ENCODE data around the gene P2RY2.
"Not testable (repeated sequence)": the region's sequence is repeated elsewhere in the genome, so short reads cannot be mapped to it uniquely, and the experiment has no call there.

The P2RY2 gene

DNA sequence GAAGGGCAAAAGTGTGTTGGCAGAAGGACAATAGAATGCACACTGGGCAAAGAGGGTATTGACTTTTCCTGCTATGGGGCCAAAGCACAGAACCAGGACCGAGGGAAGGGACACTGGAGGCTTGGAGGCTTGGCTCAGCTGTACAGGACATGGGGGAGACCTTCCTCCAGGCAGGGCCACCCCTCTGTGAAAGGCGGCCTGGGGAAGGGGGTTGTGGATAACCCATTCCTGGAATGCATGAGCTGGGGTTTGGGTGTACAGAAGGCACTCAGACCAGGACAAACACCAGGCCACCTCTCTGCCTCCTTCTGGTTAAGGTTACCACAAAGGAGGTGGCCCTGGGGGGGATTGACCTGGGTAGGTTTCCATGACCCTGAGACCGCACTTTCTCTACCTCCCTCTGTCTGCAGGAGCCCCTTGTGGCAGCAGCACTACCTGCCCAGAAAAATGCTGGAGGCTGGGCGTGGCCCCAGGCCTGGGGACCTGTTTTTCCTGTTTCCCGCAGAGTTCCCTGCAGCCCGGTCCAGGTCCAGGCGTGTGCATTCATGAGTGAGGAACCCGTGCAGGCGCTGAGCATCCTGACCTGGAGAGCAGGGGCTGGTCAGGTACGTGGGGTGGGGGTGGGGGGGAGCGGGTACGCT is 9.6 kb downstream of the P2RY2 start:
- peak overlapping the region; percentile 26; the same call in 1 of the 2 replicates for H3K4me3 ChIP-seq (ENCODE audit: low read depth, low read length)
- TF ChIP-seq, protein P1, sequence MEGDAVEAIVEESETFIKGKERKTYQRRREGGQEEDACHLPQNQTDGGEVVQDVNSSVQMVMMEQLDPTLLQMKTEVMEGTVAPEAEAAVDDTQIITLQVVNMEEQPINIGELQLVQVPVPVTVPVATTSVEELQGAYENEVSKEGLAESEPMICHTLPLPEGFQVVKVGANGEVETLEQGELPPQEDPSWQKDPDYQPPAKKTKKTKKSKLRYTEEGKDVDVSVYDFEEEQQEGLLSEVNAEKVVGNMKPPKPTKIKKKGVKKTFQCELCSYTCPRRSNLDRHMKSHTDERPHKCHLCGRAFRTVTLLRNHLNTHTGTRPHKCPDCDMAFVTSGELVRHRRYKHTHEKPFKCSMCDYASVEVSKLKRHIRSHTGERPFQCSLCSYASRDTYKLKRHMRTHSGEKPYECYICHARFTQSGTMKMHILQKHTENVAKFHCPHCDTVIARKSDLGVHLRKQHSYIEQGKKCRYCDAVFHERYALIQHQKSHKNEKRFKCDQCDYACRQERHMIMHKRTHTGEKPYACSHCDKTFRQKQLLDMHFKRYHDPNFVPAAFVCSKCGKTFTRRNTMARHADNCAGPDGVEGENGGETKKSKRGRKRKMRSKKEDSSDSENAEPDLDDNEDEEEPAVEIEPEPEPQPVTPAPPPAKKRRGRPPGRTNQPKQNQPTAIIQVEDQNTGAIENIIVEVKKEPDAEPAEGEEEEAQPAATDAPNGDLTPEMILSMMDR (IDR thresholded peaks at IDR 0.05; ENCODE audit: control insufficient read depth, extremely low read depth, insufficient read depth), result peak; percentile 41
- DNase-seq (ENCODE audit: low read depth), result peak; percentile 66

DNA sequence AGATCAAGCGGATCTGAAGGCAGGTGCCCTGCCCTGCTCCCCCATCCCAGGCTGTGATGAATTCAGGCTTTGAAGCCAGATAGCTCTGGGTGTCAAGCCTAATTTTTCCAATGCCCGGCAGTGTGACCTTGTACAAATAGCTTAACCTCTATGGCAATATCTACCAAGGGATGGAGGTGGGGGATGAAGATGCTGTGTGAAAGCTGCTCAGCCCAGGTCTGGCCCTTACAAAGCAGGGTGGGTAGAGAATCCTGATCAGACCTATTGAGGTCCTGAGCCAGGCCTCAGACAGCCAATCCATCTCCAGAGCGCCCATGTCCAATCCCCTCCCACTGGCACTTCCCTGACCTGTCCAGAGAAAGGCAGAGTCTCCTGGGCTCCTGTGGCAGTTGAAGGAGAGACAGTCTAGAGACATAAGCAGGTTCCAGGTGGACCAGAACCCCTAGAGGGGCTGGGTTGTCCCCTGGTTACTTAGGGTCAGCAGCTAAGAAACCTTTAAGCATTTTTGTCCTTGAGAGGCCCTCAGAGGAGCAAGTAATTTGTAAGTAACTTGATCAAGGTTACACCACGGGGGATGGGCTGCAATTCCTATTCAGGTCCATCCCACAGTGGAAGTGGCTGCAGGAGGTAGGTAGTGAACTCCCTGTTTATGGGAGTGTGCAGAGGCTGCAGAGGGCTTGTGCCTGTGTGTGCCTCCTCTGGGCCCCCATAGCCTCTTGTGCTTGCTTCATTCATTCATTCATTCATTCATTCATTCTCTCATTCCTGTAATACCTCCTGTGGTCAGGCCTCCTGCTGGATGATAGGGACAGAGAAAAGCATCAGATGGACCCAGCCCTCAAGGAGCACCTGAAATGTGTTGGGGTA is 10.4 kb downstream of the P2RY2 start:
- TF ChIP-seq, protein P1 (IDR thresholded peaks at IDR 0.05; ENCODE audit: control insufficient read depth, extremely low read depth, insufficient read depth), result no peak
- no peak for DNase-seq (ENCODE audit: low read depth)
- no peak overlapping the region for H3K4me3 ChIP-seq (ENCODE audit: low read depth, low read length)

DNA sequence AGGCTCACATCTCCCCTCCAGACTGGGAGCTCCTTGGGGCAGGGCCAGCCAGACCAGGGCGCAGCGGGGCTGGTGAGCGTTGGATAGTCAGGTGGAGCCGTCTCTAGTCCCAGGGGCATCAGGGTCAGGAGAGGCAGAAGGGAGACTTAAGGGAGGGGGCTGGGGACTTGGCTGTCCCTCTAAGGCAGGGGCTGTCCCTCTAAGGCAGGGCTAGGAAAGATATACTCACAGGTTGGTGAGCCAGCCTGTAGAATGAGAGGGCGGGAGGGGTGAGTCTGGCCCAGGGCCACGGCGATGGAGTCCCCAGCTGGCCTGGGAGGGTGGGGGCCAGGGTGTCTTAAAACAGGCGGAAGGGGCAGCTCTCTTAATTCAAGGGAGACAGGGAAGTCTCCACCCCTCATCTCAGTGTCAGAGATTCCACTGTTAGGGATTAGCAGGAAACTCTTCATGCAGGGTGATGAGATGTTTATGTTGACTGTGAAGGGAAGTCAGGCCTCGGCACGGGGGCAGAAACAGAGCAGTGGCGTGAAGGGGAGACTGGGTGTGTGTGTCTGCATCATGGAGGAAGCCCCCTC is 11.3 kb downstream of the P2RY2 start:
- TF ChIP-seq, protein P1 (IDR thresholded peaks at IDR 0.05; ENCODE audit: control insufficient read depth, extremely low read depth, insufficient read depth), result no peak
- no peak for DNase-seq (ENCODE audit: low read depth)
- H3K4me3 ChIP-seq (ENCODE audit: low read depth, low read length), result no peak overlapping the region

DNA sequence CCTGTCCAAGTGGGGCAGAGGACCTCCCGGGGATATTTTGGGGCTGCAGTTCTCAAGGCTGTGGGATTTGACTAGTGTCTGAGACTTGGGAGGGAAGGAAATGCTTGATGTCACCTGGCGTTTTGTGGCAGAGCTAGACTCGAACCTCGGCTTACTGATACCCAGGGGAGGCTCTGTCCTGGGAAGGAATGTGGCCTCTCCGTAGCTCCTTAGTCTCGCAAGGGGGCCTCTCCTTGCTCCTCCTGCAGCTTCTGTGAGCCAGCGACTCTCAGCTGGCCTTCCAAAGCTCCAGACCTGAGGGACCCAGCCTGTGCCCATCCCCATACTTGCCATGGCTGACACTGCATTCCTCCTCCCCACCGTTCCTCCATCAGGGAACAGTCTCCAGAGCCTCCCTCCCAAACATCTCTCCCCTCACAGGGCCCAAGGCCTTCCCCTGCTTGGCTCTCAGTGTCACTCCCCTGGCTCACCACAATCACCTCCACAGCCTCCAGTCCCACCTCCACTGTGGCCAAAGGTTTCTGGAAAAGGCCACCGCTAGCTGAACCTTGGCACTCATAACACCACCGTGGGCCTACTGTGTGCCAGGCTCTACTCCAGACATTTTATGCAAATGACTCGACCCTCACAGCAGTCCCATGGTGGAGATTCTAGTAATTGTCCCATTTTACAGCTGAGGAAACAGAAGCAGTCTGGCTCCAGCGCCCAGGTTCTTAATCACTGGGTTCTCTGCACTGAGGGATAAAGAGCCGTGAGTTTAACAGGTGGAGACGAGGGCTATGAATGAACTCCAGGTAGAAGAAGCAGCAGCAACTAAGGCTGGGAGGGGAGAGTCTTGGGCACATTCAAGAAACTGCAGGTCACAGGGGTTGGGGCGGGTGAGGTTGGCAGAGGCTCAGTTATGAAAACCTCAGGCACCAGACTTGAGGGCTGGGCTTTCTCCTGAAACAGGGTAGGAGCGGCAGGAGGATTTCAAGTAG is 12.1 kb downstream of the P2RY2 start:
- TF ChIP-seq, protein P1 (IDR thresholded peaks at IDR 0.05; ENCODE audit: control insufficient read depth, extremely low read depth, insufficient read depth), result no peak
- DNase-seq (ENCODE audit: low read depth), result no peak
- no peak overlapping the region for H3K4me3 ChIP-seq (ENCODE audit: low read depth, low read length)

DNA sequence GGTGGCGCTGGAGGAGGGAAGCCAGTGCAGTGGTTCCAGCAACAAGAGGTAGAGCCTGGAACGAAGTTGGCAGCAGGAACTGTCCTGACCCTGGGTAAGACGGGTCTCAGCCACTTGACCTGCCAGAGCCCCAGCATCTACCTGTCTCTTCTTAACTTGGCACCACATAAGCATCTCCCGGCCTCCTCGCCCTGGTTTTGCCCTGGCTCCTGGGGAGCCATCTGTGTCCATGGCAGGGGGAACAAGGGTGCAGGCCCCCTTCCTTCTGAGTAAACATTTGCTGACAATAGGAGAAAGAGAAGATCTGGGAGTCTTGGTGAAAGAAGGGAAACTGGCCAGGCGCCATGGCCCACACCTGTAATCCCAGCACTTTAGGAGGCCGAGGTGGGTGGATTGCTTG is 12.8 kb downstream of the P2RY2 start:
- TF ChIP-seq, protein P1 (IDR thresholded peaks at IDR 0.05; ENCODE audit: control insufficient read depth, extremely low read depth, insufficient read depth), result no peak
- no peak for DNase-seq (ENCODE audit: low read depth)
- no peak overlapping the region for H3K4me3 ChIP-seq (ENCODE audit: low read depth, low read length)

DNA sequence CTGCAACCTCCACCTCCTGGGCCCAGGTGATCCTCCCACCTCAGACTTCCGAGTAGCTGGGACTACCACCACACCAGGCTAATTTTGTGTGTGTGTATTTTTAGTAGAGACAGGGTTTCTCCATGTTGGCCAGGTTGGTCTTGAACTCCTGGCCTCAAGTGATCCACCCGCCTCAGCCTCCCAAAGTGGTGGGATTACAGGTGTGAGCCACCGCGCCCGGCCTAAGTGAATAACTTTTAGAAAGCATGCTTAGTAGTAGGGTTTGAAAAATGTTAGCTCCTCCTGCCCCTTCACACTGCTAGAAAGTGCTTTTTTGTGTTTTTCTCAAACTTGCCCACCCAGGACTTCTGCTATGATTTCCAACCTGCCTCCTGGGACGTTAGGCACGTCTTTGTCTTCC is 14.4 kb downstream of the P2RY2 start:
- H3K4me3 ChIP-seq (ENCODE audit: low read depth, low read length); DNase-seq (ENCODE audit: low read depth): not testable (repeated sequence)
